Activated T-cell treated with anti-CD3 and anti-CD28 coated beads, Interleukin-2, amount 50 U/mL, for 1 hour (primary cell): Measurements from ENCODE around the gene ALOX15.
"Not testable (repeated sequence)": the region's sequence is repeated elsewhere in the genome, so short reads cannot be mapped to it uniquely, and the experiment has no call there.

Experiments
- DNase-seq: peaks from one replicate; pipeline ENCODE4 v3.0.0-alpha.2; 2020

The ALOX15 gene, protein sequence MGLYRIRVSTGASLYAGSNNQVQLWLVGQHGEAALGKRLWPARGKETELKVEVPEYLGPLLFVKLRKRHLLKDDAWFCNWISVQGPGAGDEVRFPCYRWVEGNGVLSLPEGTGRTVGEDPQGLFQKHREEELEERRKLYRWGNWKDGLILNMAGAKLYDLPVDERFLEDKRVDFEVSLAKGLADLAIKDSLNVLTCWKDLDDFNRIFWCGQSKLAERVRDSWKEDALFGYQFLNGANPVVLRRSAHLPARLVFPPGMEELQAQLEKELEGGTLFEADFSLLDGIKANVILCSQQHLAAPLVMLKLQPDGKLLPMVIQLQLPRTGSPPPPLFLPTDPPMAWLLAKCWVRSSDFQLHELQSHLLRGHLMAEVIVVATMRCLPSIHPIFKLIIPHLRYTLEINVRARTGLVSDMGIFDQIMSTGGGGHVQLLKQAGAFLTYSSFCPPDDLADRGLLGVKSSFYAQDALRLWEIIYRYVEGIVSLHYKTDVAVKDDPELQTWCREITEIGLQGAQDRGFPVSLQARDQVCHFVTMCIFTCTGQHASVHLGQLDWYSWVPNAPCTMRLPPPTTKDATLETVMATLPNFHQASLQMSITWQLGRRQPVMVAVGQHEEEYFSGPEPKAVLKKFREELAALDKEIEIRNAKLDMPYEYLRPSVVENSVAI

DNA sequence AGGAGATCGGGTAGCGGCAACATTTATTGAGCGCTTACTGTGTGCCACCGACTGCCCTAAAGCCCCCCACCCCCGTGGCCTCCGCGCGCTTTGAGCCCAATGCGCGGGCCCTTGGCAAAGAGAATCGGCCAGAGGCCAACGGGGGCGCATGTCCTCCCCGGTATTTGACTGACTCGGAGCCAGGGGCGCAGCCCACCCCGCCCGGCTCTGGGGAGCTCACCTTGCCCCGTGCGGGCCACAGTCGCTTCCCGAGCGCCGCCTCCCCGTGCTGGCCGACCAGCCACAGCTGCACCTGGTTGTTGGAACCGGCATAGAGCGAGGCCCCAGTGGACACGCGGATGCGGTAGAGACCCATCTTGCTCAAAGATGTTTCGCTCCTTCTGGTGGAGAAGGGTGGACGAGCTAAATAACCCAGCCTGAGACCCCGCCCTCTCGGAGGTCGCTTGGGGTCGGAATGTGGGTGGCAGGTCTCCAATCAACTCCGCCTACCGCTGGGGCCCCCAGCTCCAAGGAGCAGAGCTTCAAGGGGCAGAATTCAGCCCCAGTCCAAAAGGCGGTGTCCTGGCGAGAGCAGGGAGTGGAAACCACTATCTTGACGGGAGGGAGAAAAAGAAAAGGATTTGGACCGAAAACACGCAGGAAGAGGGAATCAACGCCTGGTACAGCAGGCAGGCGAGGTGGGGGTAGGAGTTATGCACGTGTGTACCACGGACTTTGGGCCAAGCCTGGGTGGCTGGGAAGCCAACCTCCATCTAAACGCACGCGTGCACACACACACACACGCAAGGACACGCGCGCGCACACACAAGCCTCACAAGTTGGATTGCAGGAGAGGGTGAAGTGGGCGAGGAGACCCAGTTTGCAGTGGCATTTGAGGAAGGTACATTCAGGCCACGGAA lies at the start of gene ALOX15:
TSS of gene ALOX15 (minus strand) at position 382 of the 899 bp plus-strand sequence. CDS start at position 355, 27 bp downstream.
- DNase-seq = no peak

DNA sequence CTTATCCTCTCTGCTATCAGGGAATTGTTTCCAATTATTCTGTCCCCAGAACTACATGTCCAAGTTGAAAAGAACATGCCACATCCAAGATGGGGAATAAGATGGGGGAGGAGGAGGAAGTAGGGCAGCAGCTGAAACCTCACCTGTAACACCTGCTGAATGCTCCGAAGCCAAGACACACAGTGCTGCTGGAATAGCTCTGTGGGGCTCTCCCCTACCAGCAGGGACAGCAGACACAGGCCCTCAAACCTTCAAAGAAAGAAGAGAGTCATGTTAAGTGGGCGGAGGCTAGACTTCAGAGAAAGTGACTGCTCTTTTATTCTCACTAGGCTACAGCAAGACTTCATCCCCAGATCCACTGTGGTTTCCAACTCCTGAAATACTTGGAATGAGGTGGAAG lies 49.3 kb upstream of the ALOX15 start:
- no peak for DNase-seq

DNA sequence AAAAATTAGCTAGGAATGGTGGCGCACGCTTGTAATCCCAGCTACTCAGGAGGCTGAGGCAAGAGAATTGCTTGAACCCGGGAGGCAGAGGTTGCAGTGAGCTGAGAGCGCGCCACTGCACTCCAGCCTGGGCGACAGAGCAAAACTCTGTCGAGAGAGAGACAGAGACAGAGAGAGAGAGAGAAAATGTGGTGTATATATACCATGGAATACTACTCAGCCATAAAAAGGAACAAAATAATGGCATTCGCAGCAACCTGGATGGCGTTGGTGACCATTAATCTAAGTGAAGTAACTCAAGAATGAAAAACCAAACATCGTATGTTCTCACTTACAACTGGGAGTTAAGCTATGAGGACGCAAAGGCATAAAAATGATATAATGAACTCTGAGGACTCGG lies 48.4 kb upstream of the ALOX15 start:
- DNase-seq = not testable (repeated sequence)

DNA sequence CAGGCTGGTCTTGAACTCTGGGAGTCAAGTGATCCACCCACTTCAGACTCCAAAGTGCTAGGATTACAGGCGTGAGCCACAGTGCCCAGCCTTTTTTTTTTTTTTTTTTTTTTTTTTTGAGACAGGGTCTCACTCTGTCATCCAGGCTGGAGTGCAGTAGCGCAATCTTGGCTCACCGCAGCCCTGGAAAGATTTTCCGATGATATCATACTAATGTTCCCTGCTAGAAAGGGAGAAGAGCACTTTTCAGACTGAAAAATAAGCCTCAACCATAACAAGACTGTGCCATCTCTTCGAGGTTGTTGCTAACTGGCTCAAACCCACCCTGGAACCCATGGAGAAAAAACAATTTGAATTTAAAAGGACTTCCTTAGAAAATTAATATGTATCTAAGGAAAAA lies 42.3 kb upstream of the ALOX15 start:
- not testable (repeated sequence) for DNase-seq

DNA sequence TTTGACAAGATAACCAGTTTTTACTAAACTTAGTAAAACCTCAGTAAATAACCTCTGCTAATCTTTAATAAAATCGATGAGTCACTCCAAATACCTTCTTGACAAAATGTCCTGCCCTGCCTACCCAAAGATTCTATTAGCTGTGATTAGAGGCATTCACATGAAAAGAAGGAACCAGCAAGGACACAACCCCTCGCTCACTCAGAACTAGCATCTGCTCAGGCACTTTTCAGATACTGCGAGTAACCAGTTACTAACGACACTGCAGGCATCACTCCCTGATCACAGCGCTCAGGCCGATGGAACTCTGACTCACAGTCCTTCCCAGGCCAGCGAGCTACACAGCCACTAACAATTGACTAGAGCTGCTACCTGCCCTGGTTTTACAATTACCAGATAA lies 38.2 kb upstream of the ALOX15 start:
- no peak for DNase-seq

DNA sequence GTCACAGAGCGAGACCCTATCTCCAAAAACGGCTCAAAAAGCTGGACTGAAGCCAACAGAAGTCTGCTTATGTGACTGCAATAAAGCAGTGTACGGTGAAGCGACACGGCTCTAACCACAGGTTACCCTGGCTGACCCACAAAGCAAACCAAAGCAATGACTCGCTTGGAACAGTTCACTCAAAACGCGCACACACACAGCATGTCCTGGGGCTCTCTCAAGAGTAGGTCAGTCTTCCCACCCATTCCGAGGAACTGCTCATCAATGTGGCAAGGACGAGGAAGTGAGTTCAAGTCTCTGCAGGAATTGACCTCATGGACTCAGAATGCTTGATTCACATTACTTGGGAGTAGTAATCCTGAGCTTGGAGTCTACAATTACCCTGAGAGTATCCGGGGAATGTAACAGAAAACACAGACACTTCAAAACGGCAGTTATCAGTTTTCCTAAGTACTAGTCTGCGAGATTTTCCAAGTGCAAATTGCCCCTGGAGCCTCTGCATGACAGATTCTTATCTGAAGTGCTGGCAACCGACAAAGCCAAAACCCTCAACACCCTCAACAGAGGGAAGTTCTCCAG lies 37.1 kb upstream of the ALOX15 start:
- DNase-seq = no peak

DNA sequence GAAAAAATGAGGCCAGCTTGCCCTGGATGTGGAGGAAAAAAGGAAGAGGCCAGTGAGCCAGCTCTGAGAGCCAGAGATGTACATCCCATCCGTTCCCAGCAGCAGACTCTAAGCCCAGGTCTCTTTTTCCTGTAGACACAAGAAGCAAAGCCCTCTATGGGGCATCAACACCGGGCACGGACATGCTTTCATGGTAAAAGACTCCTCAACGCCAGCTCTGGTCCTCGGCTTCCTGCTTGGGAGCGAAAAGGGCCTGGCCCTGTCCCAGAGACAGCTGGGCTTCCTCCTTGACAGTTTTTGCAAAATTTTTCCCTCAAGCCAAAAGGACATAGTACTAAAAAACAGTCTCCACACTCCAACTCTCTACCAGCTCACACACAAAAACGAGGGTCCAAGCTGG lies 35.3 kb upstream of the ALOX15 start:
- DNase-seq = no peak

DNA sequence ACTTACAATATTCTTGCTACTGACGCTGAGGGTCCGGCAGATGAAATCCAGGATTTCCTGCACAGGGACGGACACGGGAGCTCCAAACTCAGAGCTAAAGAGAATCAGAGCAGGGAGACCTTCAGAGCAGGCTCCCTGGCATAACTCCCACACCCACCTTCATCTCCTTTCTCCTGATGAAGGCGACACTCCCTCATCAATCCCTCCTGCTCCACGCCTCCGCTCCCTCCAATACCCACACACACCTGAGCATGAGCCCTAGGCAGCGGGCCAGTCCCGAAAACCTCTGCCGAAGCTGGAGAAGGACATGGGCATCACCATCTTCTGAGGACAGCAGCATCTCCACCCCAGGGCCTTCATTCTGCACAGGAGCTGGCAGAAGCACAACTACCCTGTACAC lies 34.3 kb upstream of the ALOX15 start:
- DNase-seq = no peak

DNA sequence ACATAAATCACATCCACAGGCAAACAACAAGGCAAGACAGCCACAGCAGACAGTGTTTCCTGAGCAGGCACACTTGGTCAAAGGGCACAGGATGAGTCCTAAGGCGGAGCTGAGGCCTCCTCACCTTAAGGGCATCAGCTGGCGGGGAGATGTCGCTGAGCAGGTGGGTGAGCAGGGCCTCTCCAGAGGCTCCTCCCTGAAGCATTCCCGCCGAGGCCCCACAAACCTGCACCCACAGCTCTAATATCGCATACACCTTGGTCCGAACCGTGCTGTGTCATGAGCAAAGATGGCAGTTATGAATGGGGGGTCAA lies 33.2 kb upstream of the ALOX15 start:
- no peak for DNase-seq

DNA sequence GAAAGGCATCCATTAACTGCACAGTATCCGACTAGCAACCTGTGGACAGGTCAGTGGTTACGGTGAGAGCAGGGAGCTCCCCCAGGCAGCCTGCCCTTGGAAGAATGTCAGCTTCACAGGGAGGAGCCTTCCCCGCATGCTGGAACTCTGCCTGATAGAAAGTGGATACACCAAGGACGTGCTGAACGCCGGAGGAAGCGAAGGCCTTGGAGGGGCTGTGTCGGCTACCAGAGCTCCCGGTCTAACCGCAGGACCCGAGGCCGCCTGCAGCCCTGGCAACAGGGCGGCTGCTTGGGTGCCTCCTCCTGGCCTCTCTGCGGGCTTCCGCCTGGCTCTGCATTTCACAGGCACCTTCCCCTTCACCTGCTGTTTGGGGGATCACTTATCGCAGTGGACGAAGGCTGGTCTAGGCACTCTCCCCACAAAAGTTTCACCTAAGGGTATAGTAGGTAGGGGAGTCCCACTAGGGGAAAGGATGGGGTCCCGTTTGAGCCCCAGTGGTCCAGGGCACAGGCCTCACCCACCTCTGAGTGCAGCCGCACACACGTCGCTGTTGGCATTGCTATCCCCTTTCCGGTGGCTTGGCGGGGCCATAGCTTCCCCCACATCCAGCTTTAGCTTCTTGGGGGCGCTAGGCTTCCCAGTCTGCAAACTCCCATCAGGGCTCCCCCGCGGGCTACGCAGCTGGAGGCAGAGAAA lies 32.7 kb upstream of the ALOX15 start:
- no peak for DNase-seq

DNA sequence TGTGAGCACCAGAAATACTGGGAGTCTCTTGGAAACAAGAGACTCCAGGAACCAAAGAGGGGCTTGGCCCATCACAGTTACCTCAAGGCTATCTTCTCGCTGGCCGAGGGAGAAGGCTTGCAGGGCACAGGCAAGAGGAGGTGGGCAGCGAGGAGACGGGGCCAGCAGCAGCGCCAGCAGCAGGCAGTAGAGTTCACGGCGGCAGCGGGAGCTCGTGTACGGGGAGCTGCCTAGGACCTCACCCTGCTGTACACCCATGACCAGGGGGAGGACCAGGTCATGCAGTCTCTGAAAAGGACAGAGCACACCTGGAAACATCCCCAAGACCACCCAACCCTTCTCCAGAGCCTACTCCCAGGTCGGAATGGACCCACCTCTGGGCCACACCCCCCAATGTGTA lies 31.7 kb upstream of the ALOX15 start:
- no peak for DNase-seq

DNA sequence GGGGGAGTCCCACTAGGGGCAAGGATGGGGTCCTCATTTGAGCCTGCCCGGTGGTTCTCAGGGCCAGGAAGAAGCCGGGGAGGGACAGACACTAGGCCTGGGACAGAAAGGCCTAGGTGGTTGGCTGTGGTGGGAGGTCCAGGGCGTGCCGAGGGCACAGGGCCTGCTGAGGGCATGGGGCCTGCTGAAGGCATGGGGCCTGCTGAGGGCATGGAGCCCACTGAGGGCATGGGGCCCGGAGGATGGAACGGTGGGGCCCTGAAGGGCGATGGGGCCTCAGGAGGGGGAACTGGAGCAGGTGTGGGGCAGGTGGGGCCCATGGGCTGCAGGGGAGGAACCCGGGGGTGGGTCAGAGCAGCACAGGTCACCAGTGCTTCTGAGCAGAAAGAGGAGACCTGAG lies 31.3 kb upstream of the ALOX15 start:
- DNase-seq = no peak

DNA sequence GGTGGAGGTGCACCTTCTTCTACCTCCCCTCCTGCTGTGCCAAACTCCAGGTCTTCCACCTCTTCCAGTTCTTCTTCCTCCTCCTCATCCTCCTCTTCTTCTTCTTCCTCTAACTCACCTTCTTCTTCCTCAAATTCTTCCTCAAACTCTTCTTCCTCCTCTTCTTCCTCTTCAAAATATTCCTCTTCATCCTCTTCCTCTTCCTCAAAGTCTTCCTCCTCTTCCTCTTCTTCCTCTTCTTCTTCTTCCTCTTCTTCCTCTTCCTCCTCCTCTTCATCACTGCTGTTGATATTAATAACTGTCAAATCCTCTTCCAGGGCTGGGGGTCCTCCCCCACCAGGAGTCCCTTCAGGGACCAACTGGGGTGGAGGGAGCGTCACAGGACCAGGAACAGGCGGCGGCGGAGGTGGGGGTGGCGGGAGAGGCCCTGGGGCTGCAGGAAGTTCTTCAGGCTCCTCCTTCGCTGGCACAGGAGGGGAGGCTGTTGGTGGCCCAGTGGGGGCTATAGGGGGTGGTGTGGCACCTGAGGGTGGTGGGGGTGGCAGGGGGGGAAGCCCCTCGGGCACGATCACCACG lies 30.7 kb upstream of the ALOX15 start:
- DNase-seq = no peak

DNA sequence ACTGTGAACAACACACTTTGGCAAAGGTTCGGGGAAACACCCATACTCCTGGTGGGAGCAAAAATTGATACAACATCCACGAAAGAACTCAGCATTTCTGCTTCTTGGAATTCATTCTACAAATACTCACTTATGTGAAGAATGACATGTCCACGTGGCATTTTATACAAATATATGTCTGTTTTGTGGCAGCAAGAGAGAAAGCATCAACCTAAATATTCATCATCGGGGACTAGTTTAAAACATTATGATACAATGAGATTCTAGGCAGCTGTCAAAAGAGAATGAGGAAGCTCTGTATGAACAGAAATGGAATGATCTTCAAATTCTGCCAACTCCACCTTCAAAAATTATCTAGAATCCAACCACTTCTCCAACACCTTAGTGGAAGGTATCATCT lies 25.7 kb upstream of the ALOX15 start:
- DNase-seq = no peak

DNA sequence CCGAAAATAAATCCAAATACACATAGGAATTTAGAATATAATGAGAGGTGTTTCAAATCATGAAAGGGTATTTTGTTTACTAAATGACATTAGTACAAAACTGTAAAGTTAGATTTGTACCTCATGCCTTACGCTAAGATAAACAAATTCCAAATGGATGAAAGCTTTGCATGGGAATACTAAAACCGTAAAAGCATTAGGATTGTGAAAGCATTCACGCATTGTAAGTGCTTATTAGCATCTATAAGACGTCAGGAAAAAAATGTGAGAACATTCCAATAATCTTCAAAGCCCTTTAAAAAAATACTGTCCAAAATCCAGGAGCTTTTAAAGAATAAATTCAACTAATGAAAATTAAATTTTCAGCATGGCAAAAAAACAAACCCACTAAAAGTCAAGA lies 24.8 kb upstream of the ALOX15 start:
- no peak for DNase-seq

DNA sequence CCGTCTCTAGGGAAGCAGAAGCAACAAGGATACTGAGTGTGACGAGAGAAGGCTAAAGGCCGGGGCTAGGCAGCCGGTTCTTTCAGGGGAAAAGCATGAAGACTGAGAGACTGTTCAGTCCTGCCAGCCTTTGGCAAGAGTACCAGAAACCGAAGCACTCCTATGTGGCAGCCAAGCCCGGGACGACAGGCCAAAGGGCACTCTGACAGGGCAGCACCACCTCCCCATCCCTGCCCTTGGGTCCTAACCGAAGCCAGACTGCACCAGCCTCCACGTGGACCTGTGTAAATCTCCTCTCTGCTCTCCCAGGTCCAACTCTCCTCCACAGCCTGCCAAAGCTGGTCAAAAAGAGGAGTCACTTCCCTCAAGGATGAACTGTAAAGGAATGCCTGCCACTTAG lies 23.5 kb upstream of the ALOX15 start:
- no peak for DNase-seq

DNA sequence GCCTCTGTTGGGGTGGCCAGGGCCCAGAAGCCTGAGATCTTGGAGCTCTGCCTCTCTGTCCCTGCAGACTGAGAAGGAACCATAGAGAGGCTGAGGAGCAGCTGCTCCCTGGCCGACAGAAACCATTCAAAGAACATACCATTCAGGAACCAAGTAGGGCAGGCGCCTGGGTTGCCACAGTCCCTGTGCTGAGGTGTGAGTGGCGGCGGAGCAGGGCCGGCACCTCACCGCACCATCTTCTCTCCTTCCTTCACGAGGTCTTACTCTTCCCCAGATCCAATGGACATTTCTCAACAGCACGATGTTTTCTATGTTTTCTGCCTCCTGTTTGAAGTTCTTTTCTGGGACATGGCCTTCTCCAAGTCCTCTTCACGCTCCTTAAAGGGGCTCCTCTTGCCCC lies 22.8 kb upstream of the ALOX15 start:
- DNase-seq = no peak

DNA sequence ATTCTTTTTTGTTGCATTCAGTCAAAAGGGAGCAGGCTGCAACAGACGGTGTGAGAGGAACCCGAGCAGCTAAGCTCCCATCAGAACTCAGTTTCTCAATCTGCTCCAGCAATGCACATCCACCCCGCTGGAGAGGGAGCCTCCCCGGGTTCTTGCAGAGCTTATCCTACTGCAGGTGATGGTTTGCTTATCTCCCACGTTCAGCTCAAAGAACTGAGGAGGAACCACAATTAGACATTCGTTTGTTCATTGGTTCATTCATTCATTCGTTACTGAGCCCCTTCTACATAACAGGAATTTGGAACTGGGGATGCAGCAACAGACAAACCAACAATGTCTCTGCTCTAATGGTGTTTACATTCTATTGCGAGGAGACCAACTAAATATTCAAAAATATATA lies 22.2 kb upstream of the ALOX15 start:
- no peak for DNase-seq

DNA sequence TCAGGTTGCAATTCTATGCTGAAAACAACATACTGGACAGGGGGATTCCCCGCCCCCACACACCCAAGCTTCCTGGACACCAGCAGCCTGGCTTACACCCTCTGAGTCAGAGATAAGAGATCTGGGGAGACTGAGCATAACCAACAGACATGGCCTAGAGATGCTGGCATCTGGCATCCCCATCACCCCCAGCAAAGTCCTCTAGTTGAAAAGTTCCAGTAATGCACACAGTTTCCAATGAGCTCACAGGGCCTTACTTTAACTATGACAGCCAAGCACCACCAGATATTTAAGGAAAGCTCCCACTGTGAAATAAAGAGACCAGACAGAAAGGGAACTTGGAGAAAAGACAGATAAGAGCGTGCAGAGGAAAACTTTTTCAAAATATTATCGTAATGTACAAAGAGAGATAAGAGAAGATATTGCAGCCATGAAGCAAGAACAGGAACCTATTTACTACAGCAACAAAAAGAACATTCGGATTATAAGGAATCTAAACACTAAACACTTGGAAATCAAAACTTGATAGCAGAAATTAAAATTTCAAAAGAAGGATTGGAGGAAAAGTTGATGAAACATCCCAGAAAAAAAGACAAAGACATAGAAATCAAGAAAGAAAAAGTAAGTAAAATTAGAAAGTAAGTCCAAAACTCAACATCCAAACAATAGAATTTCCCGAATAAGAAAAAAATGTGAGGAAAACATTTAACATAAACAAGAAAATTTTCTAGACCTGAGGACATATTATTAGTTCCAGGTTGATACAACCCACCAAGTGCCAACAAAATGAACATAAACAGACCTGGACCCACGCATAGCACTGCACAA lies 17.2 kb upstream of the ALOX15 start:
- DNase-seq = no peak

DNA sequence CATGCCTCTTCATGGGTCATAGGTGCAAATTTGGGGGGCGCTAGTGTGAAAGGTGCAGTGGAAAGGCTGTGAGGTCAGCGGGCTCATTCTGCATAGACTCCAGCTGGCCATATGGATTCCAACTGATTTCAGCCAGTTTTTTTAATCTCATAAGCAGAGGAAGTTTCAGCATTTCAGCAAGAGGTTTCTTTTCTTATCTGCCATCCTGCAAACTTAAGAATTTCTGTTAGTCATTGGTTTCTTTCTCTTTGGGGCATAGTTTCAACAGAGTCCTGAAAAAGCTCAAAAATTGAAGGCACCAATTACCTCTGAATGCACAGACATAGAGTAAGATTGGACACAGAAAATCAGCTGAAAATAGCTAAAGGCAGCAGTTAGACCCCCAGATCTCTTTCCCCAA lies 16.2 kb upstream of the ALOX15 start:
- no peak for DNase-seq

DNA sequence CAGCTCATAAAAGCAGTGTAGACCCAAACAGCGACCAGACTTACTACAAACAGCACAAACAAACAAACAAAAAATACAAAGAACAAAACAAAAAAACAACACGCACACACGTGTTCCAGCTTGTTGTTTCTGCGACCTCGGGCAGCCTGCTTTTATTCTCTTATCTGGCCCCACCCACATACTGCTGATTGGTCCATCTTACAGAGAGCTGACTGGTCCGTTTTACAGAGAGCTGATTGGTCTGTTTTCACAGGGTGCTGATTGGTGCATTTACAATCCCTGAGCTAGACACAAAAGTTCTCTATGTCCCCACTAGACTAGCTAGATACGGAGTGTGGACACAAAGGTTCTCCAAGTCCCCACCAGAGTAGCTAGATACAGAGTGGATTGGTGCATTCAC lies 14.5 kb upstream of the ALOX15 start:
- DNase-seq = not testable (repeated sequence)
